Measurements from ENCODE around the gene JUN. TPM values are rescaled to one million over a fixed set of nuclear protein-coding genes. Genes with fewer than 3 reads are reported as not detected.

Gene JUN
- total and polyA plus RNA-seq, 2 of the 13 experiments (the other 11 are each of a cell fraction or from before 2014, with no cell fraction given), result 18.2 to 22.3 TPM

DNA sequence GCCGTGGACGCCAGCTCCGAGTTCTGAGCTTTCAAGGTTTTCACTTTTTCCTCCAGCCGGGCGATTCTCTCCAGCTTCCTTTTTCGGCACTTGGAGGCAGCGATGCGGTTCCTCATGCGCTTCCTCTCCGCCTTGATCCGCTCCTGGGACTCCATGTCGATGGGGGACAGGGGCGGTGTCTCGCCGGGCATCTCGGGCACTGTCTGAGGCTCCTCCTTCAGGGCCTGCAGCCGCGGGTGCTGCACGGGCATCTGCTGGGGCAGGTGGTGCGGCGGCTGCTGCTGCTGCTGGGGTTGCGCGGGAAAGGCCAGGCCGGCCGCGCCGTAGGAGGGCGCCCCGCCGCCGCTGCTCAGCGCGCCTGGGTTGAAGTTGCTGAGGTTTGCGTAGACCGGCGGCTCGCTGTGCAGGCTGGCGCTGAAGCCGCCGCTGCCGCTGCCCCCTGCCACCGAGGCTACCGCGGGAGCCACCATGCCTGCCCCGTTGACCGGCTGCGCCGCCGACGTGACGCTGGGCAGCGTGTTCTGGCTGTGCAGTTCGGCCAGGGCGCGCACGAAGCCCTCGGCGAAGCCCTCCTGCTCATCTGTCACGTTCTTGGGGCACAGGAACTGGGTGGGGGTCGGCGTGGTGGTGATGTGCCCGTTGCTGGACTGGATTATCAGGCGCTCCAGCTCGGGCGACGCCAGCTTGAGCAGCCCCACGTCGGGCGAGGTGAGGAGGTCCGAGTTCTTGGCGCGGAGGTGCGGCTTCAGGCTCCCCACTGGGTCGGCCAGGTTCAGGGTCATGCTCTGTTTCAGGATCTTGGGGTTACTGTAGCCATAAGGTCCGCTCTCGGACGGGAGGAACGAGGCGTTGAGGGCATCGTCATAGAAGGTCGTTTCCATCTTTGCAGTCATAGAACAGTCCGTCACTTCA is 1.4 kb downstream of the JUN start (continued):
- TF ChIP-seq HNRNPH1 (optimal IDR thresholded peaks at IDR 0.05; ENCODE audit: low read depth, low read length), result no peak
- TF ChIP-seq ZKSCAN5 (CRISPR knock-in tag; IDR thresholded peaks at IDR 0.05), result no peak
- TF ChIP-seq, protein P1, sequence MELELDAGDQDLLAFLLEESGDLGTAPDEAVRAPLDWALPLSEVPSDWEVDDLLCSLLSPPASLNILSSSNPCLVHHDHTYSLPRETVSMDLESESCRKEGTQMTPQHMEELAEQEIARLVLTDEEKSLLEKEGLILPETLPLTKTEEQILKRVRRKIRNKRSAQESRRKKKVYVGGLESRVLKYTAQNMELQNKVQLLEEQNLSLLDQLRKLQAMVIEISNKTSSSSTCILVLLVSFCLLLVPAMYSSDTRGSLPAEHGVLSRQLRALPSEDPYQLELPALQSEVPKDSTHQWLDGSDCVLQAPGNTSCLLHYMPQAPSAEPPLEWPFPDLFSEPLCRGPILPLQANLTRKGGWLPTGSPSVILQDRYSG (CRISPR knock-in tag; IDR thresholded peaks at IDR 0.05), result 0 out of 2 replicates have a peak, but pooled peaks have one; percentile 40
- TF ChIP-seq SPEN (CRISPR knock-in tag; IDR thresholded peaks at IDR 0.05; ENCODE audit: low read depth), result peak; percentile 15; the same call in 1 of the 2 replicates
- TF ChIP-seq CCDC6 (CRISPR knock-in tag; IDR thresholded peaks at IDR 0.05), result no peak
- TF ChIP-seq, protein P2, sequence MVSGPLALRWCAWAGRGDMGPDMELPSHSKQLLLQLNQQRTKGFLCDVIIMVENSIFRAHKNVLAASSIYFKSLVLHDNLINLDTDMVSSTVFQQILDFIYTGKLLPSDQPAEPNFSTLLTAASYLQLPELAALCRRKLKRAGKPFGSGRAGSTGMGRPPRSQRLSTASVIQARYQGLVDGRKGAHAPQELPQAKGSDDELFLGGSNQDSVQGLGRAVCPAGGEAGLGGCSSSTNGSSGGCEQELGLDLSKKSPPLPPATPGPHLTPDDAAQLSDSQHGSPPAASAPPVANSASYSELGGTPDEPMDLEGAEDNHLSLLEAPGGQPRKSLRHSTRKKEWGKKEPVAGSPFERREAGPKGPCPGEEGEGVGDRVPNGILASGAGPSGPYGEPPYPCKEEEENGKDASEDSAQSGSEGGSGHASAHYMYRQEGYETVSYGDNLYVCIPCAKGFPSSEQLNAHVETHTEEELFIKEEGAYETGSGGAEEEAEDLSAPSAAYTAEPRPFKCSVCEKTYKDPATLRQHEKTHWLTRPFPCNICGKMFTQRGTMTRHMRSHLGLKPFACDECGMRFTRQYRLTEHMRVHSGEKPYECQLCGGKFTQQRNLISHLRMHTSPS (CRISPR knock-in tag; IDR thresholded peaks at IDR 0.05; ENCODE audit: low read depth), result no peak
- TF ChIP-seq GABPB1 (CRISPR knock-in tag; IDR thresholded peaks at IDR 0.05), result peak; percentile 52; the same call in 1 of the 2 replicates
- TF ChIP-seq SIN3B (IDR thresholded peaks at IDR 0.05; ENCODE audit: low read length), result no peak
- no peak; the same call in 1 of the 2 replicates for TF ChIP-seq ZNF772 (CRISPR knock-in tag; IDR thresholded peaks at IDR 0.05)
- no peak for TF ChIP-seq ATM (IDR thresholded peaks at IDR 0.05; ENCODE audit: borderline replicate concordance)
- TF ChIP-seq SETDB1 (CRISPR knock-in tag; IDR thresholded peaks at IDR 0.05; ENCODE audit: borderline replicate concordance), result no peak
- no peak for TF ChIP-seq MBNL3 (CRISPR knock-in tag; conservative IDR thresholded peaks at IDR 0.05)
- 0 out of 2 replicates have a peak, but pooled peaks have one; percentile 29 for TF ChIP-seq ARID2 (CRISPR knock-in tag; IDR thresholded peaks at IDR 0.05; ENCODE audit: borderline replicate concordance)
- TF ChIP-seq ZNF17 (CRISPR knock-in tag; IDR thresholded peaks at IDR 0.05), result no peak
- TF ChIP-seq, protein P3, sequence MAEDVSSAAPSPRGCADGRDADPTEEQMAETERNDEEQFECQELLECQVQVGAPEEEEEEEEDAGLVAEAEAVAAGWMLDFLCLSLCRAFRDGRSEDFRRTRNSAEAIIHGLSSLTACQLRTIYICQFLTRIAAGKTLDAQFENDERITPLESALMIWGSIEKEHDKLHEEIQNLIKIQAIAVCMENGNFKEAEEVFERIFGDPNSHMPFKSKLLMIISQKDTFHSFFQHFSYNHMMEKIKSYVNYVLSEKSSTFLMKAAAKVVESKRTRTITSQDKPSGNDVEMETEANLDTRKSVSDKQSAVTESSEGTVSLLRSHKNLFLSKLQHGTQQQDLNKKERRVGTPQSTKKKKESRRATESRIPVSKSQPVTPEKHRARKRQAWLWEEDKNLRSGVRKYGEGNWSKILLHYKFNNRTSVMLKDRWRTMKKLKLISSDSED (CRISPR knock-in tag; IDR thresholded peaks at IDR 0.05), result 0 out of 2 replicates have a peak, but pooled peaks have one; percentile 40
- TF ChIP-seq, protein P4, sequence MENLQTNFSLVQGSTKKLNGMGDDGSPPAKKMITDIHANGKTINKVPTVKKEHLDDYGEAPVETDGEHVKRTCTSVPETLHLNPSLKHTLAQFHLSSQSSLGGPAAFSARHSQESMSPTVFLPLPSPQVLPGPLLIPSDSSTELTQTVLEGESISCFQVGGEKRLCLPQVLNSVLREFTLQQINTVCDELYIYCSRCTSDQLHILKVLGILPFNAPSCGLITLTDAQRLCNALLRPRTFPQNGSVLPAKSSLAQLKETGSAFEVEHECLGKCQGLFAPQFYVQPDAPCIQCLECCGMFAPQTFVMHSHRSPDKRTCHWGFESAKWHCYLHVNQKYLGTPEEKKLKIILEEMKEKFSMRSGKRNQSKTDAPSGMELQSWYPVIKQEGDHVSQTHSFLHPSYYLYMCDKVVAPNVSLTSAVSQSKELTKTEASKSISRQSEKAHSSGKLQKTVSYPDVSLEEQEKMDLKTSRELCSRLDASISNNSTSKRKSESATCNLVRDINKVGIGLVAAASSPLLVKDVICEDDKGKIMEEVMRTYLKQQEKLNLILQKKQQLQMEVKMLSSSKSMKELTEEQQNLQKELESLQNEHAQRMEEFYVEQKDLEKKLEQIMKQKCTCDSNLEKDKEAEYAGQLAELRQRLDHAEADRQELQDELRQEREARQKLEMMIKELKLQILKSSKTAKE (CRISPR knock-in tag; IDR thresholded peaks at IDR 0.05; ENCODE audit: borderline replicate concordance), result no peak
- no peak for TF ChIP-seq ATF1 (CRISPR knock-in tag; IDR thresholded peaks at IDR 0.05)
- no peak for TF ChIP-seq FIP1L1 (IDR thresholded peaks at IDR 0.05; ENCODE audit: borderline replicate concordance, insufficient read depth, low read depth, low read length)
- TF ChIP-seq, protein P5, sequence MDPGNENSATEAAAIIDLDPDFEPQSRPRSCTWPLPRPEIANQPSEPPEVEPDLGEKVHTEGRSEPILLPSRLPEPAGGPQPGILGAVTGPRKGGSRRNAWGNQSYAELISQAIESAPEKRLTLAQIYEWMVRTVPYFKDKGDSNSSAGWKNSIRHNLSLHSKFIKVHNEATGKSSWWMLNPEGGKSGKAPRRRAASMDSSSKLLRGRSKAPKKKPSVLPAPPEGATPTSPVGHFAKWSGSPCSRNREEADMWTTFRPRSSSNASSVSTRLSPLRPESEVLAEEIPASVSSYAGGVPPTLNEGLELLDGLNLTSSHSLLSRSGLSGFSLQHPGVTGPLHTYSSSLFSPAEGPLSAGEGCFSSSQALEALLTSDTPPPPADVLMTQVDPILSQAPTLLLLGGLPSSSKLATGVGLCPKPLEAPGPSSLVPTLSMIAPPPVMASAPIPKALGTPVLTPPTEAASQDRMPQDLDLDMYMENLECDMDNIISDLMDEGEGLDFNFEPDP (CRISPR knock-in tag; conservative IDR thresholded peaks at IDR 0.05), result no peak
- TF ChIP-seq DNMT1 (CRISPR knock-in tag; IDR thresholded peaks at IDR 0.05), result no peak; the same call in 1 of the 2 replicates
- TF ChIP-seq TCF12 (IDR thresholded peaks at IDR 0.05), result no peak
- 0 out of 2 replicates have a peak, but pooled peaks have one; percentile 51 for TF ChIP-seq TCF12 (CRISPR knock-in tag; IDR thresholded peaks at IDR 0.05)

All from HepG2 (cell line).